GM12878 (cell line): Measurements from ENCODE around the gene ZNF716. TPM values are rescaled to one million over a fixed set of nuclear protein-coding genes. Genes with fewer than 3 reads are reported as not detected.

Experiments
- ATAC-seq: fragments of 200-7000 bp; cut with Tn5 transposase; 3 replicates; pipeline ENCODE4 v1.9.1; 2020; ENCODE audit warnings: mild to moderate bottlenecking, moderate library complexity
- BruUV-seq: library from RNA; stranded (reverse); fragments of 400-500 nt; replicated peaks from 2 replicates; lab custom pipeline; 2021; lab: Mats Ljungman, UMichigan
- CTCF ChIA-PET: fragments of 300-600 bp; sonication (Branson Sonifier 250); formaldehyde crosslinking; extraction: SDS; loops from one replicate; lab custom pipeline; 2021; ENCODE audit warnings: inconsistent platforms; lab: Yijun Ruan, JAX
- POLR2A ChIA-PET: fragments of 350-600 bp; formaldehyde crosslinking; extraction: SDS; loops from one replicate; lab custom pipeline; 2021; ENCODE audit warnings: inconsistent platforms; lab: Charles Lee
- RAD21 ChIA-PET: fragments of 300-600 bp; sonication (Branson Sonifier 250); formaldehyde crosslinking; loops from one replicate; lab custom pipeline; 2023; ENCODE audit warnings: antibody characterized with exemption; ENCODE audit not compliant: unreplicated experiment; lab: Charles Lee
- SMC1A ChIA-PET: fragments of 300-600 bp; sonication (Branson Sonifier 250); formaldehyde crosslinking; loops from one replicate; lab custom pipeline; 2023; ENCODE audit not compliant: unreplicated experiment, uncharacterized antibody; lab: Charles Lee
- DNase-seq: peaks from one replicate; pipeline ENCODE4 v3.0.0-alpha.2; 2011; ENCODE audit warnings: low read depth, low spot score
- FAIRE-seq: peaks from 3 replicates; lab custom pipeline; 2011; peaks lifted over from hg19 to GRCh38; lab: Jason Lieb, UNC
- H2AFZ ChIP-seq: 2 replicates; pipeline ENCODE4 v1.6.0; 2011; ENCODE audit warnings: low read depth, low read length, control low read depth; ENCODE audit not compliant: control insufficient read depth
- H3K27ac ChIP-seq: 2 replicates; pipeline ENCODE4 v1.5.1; 2011; ENCODE audit warnings: control low read depth; ENCODE audit not compliant: control insufficient read depth, insufficient read depth
- H3K27me3 ChIP-seq, 2 experiments: replicated peaks in 1 of 2; 2 replicates each; pipeline versions ENCODE4 v1.6.0 to v1.6.1; 2011; ENCODE audit warnings: low read length in 1 of 2; ENCODE audit not compliant: control insufficient read depth in 2 of 2, insufficient read depth in 2 of 2
- H3K36me3 ChIP-seq, 2 experiments: 2 replicates each; pipeline ENCODE4 v1.5.1; 2011; ENCODE audit warnings: low read length in 1 of 2; ENCODE audit not compliant: control insufficient read depth in 2 of 2, insufficient read depth in 2 of 2
- H3K4me1 ChIP-seq: 2 replicates; pipeline ENCODE4 v1.6.1; 2011; ENCODE audit warnings: mild to moderate bottlenecking, low read length, moderate library complexity, mixed read lengths; ENCODE audit not compliant: control insufficient read depth, insufficient read depth
- H3K4me2 ChIP-seq: 2 replicates; pipeline ENCODE4 v1.6.0; 2011; ENCODE audit warnings: control low read depth; ENCODE audit not compliant: control insufficient read depth, insufficient read depth
- H3K4me3 ChIP-seq: fragments of 200-600 bp; sonication (generic); 2 replicates; pipeline ENCODE4 v1.5.1; 2016
- H3K79me2 ChIP-seq: 2 replicates; pipeline ENCODE4 v1.6.0; 2011; ENCODE audit warnings: low read length; ENCODE audit not compliant: control insufficient read depth, insufficient read depth
- H3K9ac ChIP-seq: 2 replicates; pipeline ENCODE4 v1.8.0; 2011; ENCODE audit warnings: low read length, control low read depth, mixed read lengths; ENCODE audit not compliant: control insufficient read depth, insufficient read depth
- H3K9me3 ChIP-seq: replicated peaks from 3 replicates; pipeline ENCODE4 v1.5.1; 2011; ENCODE audit warnings: mild to moderate bottlenecking, low read length; ENCODE audit not compliant: control insufficient read depth, insufficient read depth
- H4K20me1 ChIP-seq: 2 replicates; pipeline ENCODE4 v1.6.0; 2011; ENCODE audit not compliant: control insufficient read depth, insufficient read depth
- ASH2L ChIP-seq: fragments of 300-600, 200-600 bp; sonication (generic); IDR thresholded peaks from 2 replicates; pipeline ENCODE4 v1.6.1; 2017; ENCODE audit warnings: low read depth, mild to moderate bottlenecking, borderline replicate concordance
- CHD4 ChIP-seq: fragments of 200-600 bp; sonication (generic); IDR thresholded peaks from 2 replicates; pipeline ENCODE4 v1.6.1; 2016; ENCODE audit warnings: mild to moderate bottlenecking
- KAT2A ChIP-seq: conservative IDR thresholded peaks from 2 replicates; pipeline ENCODE4 v1.6.1; 2011; ENCODE audit warnings: low read depth, low read length; ENCODE audit not compliant: control insufficient read depth
- MEF2B ChIP-seq: fragments of 450-650 bp; IDR thresholded peaks from 2 replicates; pipeline ENCODE4 v1.6.1; 2018; ENCODE audit warnings: mild to moderate bottlenecking, moderate library complexity; ENCODE audit not compliant: partially characterized antibody, poor library complexity, severe bottlenecking
- NFYA ChIP-seq: IDR thresholded peaks from 2 replicates; pipeline ENCODE4 v1.6.1; 2011; ENCODE audit warnings: low read depth, mild to moderate bottlenecking, low read length, improper control_type of control experiment, borderline replicate concordance
- NFYB ChIP-seq: IDR thresholded peaks from 2 replicates; pipeline ENCODE4 v1.6.1; 2011; ENCODE audit warnings: low read depth, mild to moderate bottlenecking, low read length, improper control_type of control experiment, moderate library complexity; ENCODE audit not compliant: insufficient read depth
- POLR2A ChIP-seq: IDR thresholded peaks from 2 replicates; pipeline ENCODE4 v1.6.1; 2011; ENCODE audit warnings: low read depth, mild to moderate bottlenecking, low read length
- RELA ChIP-seq: fragments of 450-650 bp; IDR thresholded peaks from 2 replicates; pipeline ENCODE4 v1.8.0; 2014; ENCODE audit warnings: borderline replicate concordance; ENCODE audit not compliant: partially characterized antibody
- SRF ChIP-seq, 2 experiments: IDR thresholded peaks; 2 replicates each; pipeline ENCODE4 v1.6.1; 2011; ENCODE audit warnings: low read depth in 2 of 2, low read length in 2 of 2, mild to moderate bottlenecking in 1 of 2, moderate library complexity in 1 of 2
- ZNF384 ChIP-seq: IDR thresholded peaks from 2 replicates; pipeline ENCODE4 v1.6.1; 2012; ENCODE audit warnings: low read depth, mild to moderate bottlenecking, low read length, improper control_type of control experiment, borderline replicate concordance
- ZNF622 ChIP-seq: fragments of 450-650 bp; IDR thresholded peaks from 2 replicates; pipeline ENCODE4 v1.6.1; 2017; ENCODE audit warnings: mild to moderate bottlenecking, inconsistent platforms
- WGBS: methylation state at CpG from one replicate; pipeline ENCODE4 v1.1.6; 2016; ENCODE audit warnings: low lambda C conversion rate; ENCODE audit not compliant: insufficient replicate concordance, insufficient coverage; ENCODE audit errors: missing lambda C conversion rate; 5-methylcytosine and 5-hydroxymethylcytosine counted together
- in situ Hi-C: fragments of 300-500 bp; cut with MboI; formaldehyde crosslinking; loops from 9 replicates; pipeline ENCODE4 v1.14.3; 2018; ENCODE audit warnings: mixed read lengths
- intact Hi-C: fragments of 100-400 bp; cut with micrococcal nuclease; formaldehyde crosslinking; loops from one replicate; pipeline ENCODE4 v1.14.2; 2022; ENCODE audit not compliant: unreplicated experiment
- polyA plus RNA-seq, 11 experiments: library from polyadenylated mRNA; depleted of rRNA in 4 of 11; unstranded in 6 of 11; stranded (reverse) in 5 of 11; fragments of >200 nt; fragmentation: Nextera tagmentation in 4 of 11; fragmentation: Illumina TruSeq in 1 of 11; extraction: Ambion mirVana in 4 of 11; extraction: Trizol in 1 of 11; gene quantifications; 1 replicate in 1 of 11; 2 replicates in 10 of 11; pipeline versions ENCODE4 v1.2.1 to v1.2.3, GENCODE V29; 2011 to 2016; ENCODE audit warnings: inconsistent platforms in 2 of 11, missing spikeins in 2 of 11, low read depth in 1 of 11
- total RNA-seq, 4 experiments: library from RNA; depleted of rRNA in 3 of 4; stranded (reverse); fragments of >200 nt in 3 of 4; fragmentation: Illumina TruSeq in 1 of 4; extraction: Trizol in 1 of 4; gene quantifications; 2 replicates each; pipeline versions ENCODE4 v1.2.1 to v1.2.3, GENCODE V29; 2013 to 2021
- TF ChIP-seq, protein P1 (sequence below): fragments of 450-650 bp; IDR thresholded peaks from 2 replicates; pipeline ENCODE4 v1.6.1; 2017; ENCODE audit warnings: low read depth, mild to moderate bottlenecking, moderate library complexity
- TF ChIP-seq, protein P2 (sequence below): fragments of 450-650 bp; formaldehyde crosslinking; IDR thresholded peaks from 2 replicates; pipeline ENCODE4 v1.4.0; 2020; ENCODE audit warnings: mild to moderate bottlenecking, moderate library complexity

The ZNF716 gene
- total and polyA plus RNA-seq, 10 of the 15 experiments (the other 5 are each of a cell fraction or from before 2014, with no cell fraction given), result not detected

- Histone ChIP-seq H2AFZ (no peak overlapping the region), H3K27me3 (no peaks in the 10 kb centered on the region), H3K79me2 (no peaks in the 10 kb centered on the region), H3K4me2 (no peak overlapping the region), H3K36me3 (no peaks in the 10 kb centered on the region), H3K9ac (no peak overlapping the region), H4K20me1 (no peaks in the 10 kb centered on the region), H3K4me3 (no peak overlapping the region), H3K27ac (no peak overlapping the region), H3K4me1 (no peaks in the 10 kb centered on the region), H3K9me3 (no peaks in the 10 kb centered on the region; the same call in 2 of the 3 replicates)
- ChIA-PET CTCF (no interaction called here), SMC1A (no interaction called here), RAD21 (no interaction called here), POLR2A (no interaction called here)
- no TSS peak for BruUV-seq
- intact Hi-C loops, result no loop called here
- TF ChIP-seq CHD4 (no peak), NFYB (no peak), KAT2A (no peak), RELA (no peak), POLR2A (no peak), ZNF622 (no peak), ZNF384 (no peak), ASH2L (no peak), MEF2B (no peak), NFYA (no peak), SRF (IDR thresholded peaks at IDR 0.05; ENCODE audit: low read depth in 2 of 2, low read length in 2 of 2) (no peak)
- TF ChIP-seq, protein P1, sequence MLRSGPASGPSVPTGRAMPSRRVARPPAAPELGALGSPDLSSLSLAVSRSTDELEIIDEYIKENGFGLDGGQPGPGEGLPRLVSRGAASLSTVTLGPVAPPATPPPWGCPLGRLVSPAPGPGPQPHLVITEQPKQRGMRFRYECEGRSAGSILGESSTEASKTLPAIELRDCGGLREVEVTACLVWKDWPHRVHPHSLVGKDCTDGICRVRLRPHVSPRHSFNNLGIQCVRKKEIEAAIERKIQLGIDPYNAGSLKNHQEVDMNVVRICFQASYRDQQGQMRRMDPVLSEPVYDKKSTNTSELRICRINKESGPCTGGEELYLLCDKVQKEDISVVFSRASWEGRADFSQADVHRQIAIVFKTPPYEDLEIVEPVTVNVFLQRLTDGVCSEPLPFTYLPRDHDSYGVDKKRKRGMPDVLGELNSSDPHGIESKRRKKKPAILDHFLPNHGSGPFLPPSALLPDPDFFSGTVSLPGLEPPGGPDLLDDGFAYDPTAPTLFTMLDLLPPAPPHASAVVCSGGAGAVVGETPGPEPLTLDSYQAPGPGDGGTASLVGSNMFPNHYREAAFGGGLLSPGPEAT, result no peak
- TF ChIP-seq, protein P2, sequence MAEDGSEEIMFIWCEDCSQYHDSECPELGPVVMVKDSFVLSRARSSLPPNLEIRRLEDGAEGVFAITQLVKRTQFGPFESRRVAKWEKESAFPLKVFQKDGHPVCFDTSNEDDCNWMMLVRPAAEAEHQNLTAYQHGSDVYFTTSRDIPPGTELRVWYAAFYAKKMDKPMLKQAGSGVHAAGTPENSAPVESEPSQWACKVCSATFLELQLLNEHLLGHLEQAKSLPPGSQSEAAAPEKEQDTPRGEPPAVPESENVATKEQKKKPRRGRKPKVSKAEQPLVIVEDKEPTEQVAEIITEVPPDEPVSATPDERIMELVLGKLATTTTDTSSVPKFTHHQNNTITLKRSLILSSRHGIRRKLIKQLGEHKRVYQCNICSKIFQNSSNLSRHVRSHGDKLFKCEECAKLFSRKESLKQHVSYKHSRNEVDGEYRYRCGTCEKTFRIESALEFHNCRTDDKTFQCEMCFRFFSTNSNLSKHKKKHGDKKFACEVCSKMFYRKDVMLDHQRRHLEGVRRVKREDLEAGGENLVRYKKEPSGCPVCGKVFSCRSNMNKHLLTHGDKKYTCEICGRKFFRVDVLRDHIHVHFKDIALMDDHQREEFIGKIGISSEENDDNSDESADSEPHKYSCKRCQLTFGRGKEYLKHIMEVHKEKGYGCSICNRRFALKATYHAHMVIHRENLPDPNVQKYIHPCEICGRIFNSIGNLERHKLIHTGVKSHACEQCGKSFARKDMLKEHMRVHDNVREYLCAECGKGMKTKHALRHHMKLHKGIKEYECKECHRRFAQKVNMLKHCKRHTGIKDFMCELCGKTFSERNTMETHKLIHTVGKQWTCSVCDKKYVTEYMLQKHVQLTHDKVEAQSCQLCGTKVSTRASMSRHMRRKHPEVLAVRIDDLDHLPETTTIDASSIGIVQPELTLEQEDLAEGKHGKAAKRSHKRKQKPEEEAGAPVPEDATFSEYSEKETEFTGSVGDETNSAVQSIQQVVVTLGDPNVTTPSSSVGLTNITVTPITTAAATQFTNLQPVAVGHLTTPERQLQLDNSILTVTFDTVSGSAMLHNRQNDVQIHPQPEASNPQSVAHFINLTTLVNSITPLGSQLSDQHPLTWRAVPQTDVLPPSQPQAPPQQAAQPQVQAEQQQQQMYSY, result no peak
- 10% methylated on average over 6 of the region's 6 CpGs for WGBS
- ATAC-seq (no peak), FAIRE-seq (no peak), DNase-seq (no peak)
- in situ Hi-C loops, result no loop called here
Measured at GRCh38 chr7:57412168-57412567, 37.8 kb upstream of the ZNF716 start.
